ENCODE data around the gene PARVB.

PARVB gene

GRCh38 chr22:44057401-44057987 lies 33.4 kb downstream of the PARVB start:
- H3K4me3 ChIP-seq (ENCODE audit: low read depth, low read length) = no peak overlapping the region
- no peak for TF ChIP-seq CTCF (IDR thresholded peaks at IDR 0.05; ENCODE audit: low read depth, low read length)

- no peak overlapping the region for H3K4me3 ChIP-seq (ENCODE audit: low read depth, low read length)
- no peak for TF ChIP-seq CTCF (IDR thresholded peaks at IDR 0.05; ENCODE audit: low read depth, low read length)
These were observed 39.6 kb downstream of the PARVB start for GRCh38 chr22:44063462-44064371.

GRCh38 chr22:44067033-44067432 lies 42.9 kb downstream of the PARVB start:
- no peak overlapping the region for H3K4me3 ChIP-seq (ENCODE audit: low read depth, low read length)
- TF ChIP-seq CTCF (IDR thresholded peaks at IDR 0.05; ENCODE audit: low read depth, low read length) = no peak

- no peak overlapping the region for H3K4me3 ChIP-seq (ENCODE audit: low read depth, low read length)
- no peak for TF ChIP-seq CTCF (IDR thresholded peaks at IDR 0.05; ENCODE audit: low read depth, low read length)
These were observed 43.8 kb downstream of the PARVB start for GRCh38 chr22:44067901-44068300.

- no peak for TF ChIP-seq CTCF (IDR thresholded peaks at IDR 0.05; ENCODE audit: low read depth, low read length)
- H3K4me3 ChIP-seq (ENCODE audit: low read depth, low read length) = no peak overlapping the region
These were observed 44.5 kb downstream of the PARVB start for GRCh38 chr22:44068422-44069191.

GRCh38 chr22:44070029-44070428 lies 45.9 kb downstream of the PARVB start:
- TF ChIP-seq CTCF (IDR thresholded peaks at IDR 0.05; ENCODE audit: low read depth, low read length) = no peak
- H3K4me3 ChIP-seq (ENCODE audit: low read depth, low read length) = no peak overlapping the region
